GM12875 (cell line): ENCODE data around the gene ERN1.

Source experiments
- H3K4me3 ChIP-seq: one replicate; pipeline ENCODE4 v1.5.1; 2011; ENCODE audit warnings: low read depth, low read length, control low read depth
- TF ChIP-seq, protein P1 (sequence below): IDR thresholded peaks from 2 replicates; pipeline ENCODE4 v1.5.1; 2011; ENCODE audit warnings: low read depth, mild to moderate bottlenecking, control low read depth, inconsistent platforms, low read length, moderate library complexity, borderline replicate concordance; ENCODE audit not compliant: insufficient read depth

Gene ERN1

DNA sequence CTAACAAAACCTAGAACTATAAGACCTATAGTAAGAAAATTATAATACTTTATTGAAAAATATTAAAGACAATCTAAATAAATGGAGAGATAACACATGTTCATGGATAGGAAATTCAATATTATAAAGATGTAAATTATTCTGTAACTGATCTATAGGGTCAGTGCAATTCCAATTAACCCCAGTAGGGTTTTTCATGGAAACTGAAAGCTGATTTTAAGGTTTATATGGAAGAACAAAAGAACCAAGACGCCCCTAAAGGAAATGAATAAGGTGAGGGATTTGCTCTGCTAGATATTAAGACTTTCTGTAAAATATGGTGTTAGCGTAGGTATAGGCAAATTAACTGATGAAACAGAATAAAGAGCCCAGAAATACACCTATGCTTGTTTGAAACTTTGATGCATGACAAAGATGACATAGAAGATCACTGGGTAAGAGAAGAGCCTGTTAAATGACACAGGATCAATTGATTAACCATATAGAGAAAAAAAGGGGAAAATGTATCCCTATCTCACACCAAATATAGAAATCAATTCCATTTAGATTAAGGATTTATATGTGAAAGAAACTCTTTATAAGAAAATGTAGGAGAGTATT is 112.5 kb downstream of the ERN1 start:
- no peak overlapping the region for H3K4me3 ChIP-seq
- TF ChIP-seq, protein P1, sequence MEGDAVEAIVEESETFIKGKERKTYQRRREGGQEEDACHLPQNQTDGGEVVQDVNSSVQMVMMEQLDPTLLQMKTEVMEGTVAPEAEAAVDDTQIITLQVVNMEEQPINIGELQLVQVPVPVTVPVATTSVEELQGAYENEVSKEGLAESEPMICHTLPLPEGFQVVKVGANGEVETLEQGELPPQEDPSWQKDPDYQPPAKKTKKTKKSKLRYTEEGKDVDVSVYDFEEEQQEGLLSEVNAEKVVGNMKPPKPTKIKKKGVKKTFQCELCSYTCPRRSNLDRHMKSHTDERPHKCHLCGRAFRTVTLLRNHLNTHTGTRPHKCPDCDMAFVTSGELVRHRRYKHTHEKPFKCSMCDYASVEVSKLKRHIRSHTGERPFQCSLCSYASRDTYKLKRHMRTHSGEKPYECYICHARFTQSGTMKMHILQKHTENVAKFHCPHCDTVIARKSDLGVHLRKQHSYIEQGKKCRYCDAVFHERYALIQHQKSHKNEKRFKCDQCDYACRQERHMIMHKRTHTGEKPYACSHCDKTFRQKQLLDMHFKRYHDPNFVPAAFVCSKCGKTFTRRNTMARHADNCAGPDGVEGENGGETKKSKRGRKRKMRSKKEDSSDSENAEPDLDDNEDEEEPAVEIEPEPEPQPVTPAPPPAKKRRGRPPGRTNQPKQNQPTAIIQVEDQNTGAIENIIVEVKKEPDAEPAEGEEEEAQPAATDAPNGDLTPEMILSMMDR: 0 out of 2 replicates have a peak, but pooled peaks have one; percentile 3

GRCh38 chr17:64016974-64017373 is 113.0 kb downstream of the ERN1 start:
- H3K4me3 ChIP-seq: no peak overlapping the region
- TF ChIP-seq, protein P1: no peak

- TF ChIP-seq, protein P1: no peak
- H3K4me3 ChIP-seq: peak overlapping the region; percentile 2
These were observed 113.6 kb downstream of the ERN1 start for GRCh38 chr17:64016231-64016784.

GRCh38 chr17:64015447-64015846 is 114.5 kb downstream of the ERN1 start:
- H3K4me3 ChIP-seq: no peak overlapping the region
- TF ChIP-seq, protein P1: no peak

- H3K4me3 ChIP-seq: no peak overlapping the region
- TF ChIP-seq, protein P1: no peak
These were observed 120.2 kb downstream of the ERN1 start for GRCh38 chr17:64009571-64010402.

DNA sequence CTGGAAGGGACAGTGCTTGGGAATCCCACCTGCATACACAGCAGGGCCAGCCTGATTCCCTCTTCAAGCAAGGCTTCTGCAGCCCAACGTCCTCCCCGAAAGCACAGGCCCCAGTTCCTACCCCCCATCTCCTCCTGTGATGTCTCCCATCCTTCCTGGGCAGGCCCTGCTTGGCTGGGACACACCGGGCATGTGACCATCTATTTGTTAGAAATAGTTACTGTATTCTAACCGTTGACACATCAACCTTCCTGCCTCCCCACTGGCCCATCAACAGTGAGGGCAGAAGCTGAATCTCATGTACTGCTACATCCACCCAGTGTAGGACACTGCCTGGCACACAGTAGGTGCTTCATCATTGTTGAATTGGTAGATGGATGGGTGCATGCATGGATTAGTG is 121.1 kb downstream of the ERN1 start:
- TF ChIP-seq, protein P1: no peak
- no peak overlapping the region for H3K4me3 ChIP-seq

- TF ChIP-seq, protein P1: no peak
- H3K4me3 ChIP-seq: no peak overlapping the region
These were observed 121.6 kb downstream of the ERN1 start for GRCh38 chr17:64008346-64008745.
